DND-41 (cell line): ENCODE data around the gene SESTD1.

ENCODE experiments used
- EZH2 ChIP-seq: IDR thresholded peaks from 3 replicates; pipeline ENCODE4 v1.6.1; 2012; ENCODE audit warnings: borderline replicate concordance, low read depth, mild to moderate bottlenecking, moderate library complexity, low read length, inconsistent platforms; ENCODE audit not compliant: severe bottlenecking
- TF ChIP-seq, protein P1 (sequence below): IDR thresholded peaks from 2 replicates; pipeline ENCODE4 v1.5.1; 2012; ENCODE audit warnings: borderline replicate concordance, low read length, moderate library complexity, mild to moderate bottlenecking; ENCODE audit not compliant: poor library complexity, severe bottlenecking; ENCODE audit errors: extremely low read depth

GRCh38 chr2:179255129-179255528, 9.5 kb downstream of the SESTD1 start:
- TF ChIP-seq, protein P1, sequence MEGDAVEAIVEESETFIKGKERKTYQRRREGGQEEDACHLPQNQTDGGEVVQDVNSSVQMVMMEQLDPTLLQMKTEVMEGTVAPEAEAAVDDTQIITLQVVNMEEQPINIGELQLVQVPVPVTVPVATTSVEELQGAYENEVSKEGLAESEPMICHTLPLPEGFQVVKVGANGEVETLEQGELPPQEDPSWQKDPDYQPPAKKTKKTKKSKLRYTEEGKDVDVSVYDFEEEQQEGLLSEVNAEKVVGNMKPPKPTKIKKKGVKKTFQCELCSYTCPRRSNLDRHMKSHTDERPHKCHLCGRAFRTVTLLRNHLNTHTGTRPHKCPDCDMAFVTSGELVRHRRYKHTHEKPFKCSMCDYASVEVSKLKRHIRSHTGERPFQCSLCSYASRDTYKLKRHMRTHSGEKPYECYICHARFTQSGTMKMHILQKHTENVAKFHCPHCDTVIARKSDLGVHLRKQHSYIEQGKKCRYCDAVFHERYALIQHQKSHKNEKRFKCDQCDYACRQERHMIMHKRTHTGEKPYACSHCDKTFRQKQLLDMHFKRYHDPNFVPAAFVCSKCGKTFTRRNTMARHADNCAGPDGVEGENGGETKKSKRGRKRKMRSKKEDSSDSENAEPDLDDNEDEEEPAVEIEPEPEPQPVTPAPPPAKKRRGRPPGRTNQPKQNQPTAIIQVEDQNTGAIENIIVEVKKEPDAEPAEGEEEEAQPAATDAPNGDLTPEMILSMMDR = no peak
- no peak for TF ChIP-seq EZH2
